GM20000 (cell line): ENCODE results near the gene MORN1.
"Not testable (repeated sequence)": the region's sequence is repeated elsewhere in the genome, so short reads cannot be mapped to it uniquely, and the experiment has no call there.

Experiments
- DNase-seq: peaks from one replicate; pipeline ENCODE4 v3.0.0; 2012; ENCODE audit warnings: low spot score
- CTCF ChIP-seq: IDR thresholded peaks from 2 replicates; pipeline ENCODE4 v1.5.1; 2012; ENCODE audit warnings: mild to moderate bottlenecking, control low read depth; ENCODE audit errors: extremely low read depth, missing control alignments

MORN1 gene

DNA sequence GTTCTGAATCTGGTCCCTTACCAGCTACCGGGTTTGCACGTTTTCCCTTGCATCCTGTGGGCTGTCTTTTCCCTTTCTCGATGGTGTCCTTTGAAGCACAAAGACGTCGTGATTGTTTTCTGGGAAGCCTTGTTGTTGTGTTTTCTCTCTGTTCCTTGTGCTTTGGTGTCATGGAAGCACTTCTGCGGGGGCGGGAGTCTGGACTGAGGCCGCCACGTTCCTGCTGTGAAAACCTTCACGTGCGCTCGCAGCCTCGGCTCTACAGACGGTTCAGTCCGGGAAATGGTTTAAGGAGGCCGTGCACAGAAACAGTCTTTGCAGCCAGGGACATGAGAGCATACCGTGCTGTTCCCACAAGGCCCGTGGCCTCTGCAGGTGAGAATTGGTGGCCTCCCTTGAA lies 94.7 kb downstream of the MORN1 start:
- DNase-seq: no peak
- TF ChIP-seq CTCF: no peak

DNA sequence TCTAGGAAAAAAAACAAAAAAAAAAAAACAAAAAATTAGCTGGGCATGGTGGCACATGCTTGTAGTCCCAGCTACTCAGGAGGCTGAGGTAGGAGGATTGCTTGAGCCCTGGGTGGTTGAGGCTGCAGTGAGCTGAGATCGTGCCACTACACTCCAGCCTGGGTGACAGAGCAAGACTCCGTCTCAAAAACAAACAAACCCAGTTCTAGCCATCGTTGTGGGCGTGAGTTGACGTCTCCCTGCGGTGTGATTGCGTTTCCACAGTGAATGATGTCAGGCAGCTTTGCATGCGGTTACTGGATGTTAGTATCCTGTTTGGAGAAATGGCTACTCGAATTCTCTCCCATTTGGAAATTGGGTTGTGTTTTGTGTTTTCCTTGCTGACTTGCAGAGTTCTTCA lies 95.1 kb downstream of the MORN1 start:
- not testable (repeated sequence) for DNase-seq

- no peak for TF ChIP-seq CTCF
These were observed 95.8 kb downstream of the MORN1 start for GRCh38 chr1:2295526-2295925.

DNA sequence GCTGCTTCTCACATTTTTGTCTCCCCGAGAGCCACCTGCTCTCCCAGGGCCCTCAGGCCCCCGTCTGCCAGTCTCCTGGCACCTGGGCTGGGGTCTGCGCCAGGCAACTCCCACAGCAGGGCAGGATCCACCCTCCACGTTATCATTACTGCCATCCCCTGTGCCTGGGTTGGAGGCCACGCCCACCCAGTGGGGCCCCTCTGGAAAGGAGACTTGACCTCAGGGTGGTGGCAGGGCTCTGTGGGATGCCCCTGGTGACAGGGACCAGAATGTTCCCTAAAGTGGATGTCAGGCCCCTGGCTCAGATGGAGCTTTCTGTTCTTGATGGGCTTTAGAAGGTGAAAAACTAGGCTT lies 96.7 kb downstream of the MORN1 start:
- DNase-seq: no peak
- TF ChIP-seq CTCF: no peak

More at GRCh38 chr1:2295526-2295925, 95.8 kb downstream of the MORN1 start:
- DNase-seq: no peak

- no peak for TF ChIP-seq CTCF
- DNase-seq: no peak
These were observed 97.2 kb downstream of the MORN1 start for GRCh38 chr1:2294033-2294724.

DNA sequence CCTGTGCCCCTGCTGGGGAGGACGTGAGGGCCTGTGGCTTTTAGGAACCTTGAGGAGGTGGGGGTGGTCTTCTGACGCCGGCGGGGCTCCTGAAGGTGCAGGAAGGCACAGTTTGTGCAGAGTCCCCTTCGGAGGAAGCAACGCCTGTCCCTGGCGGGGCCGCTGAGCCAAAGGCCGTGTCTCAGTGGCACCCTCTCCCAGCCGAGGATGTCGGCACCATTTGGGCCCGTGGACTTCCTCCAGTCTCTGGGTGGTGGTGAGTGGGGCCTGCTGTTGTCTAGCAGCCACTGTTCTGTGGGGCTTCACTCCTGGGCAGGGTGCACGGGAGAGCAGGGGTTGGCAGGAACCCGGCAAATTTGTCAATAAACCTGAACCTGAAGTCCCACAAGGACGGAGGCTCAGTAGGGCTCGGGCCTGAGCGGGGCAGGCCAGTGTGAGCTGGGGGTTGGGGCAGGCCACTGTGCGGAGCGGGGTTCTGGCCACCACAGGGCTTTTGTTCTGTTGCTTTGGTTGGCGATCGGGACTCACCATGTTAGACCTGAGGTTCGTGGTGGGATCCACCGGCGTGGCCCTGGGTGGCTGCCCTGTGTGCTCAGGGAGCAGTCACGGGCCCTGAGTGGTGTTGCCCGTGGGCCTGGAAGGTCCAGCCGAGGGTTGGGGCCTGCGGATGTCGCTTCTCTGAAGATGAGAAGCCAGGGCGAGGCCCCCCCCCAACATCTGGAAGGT lies 98.5 kb downstream of the MORN1 start:
- no peak for TF ChIP-seq CTCF
- DNase-seq: no peak

GRCh38 chr1:2291577-2291976 lies 99.8 kb downstream of the MORN1 start:
- TF ChIP-seq CTCF: no peak
- no peak for DNase-seq
